ENCODE measurements around the gene CDKN2AIPNL.

- TF ChIP-seq EZH2phosphoT487 (IDR thresholded peaks at IDR 0.05; ENCODE audit: borderline replicate concordance, low read length) (no peak), CTCF (conservative IDR thresholded peaks at IDR 0.05; ENCODE audit: low read depth, low read length) (peak; percentile 40), EZH2 (IDR thresholded peaks at IDR 0.05; ENCODE audit: low read length, unreplicated experiment) (no peak)
These were observed 37.4 kb downstream of the CDKN2AIPNL start for GRCh38 chr5:134374232-134374631.

Measured in PC-3 (cell line).